ENCODE measurements around the gene ARID5B.

DNA sequence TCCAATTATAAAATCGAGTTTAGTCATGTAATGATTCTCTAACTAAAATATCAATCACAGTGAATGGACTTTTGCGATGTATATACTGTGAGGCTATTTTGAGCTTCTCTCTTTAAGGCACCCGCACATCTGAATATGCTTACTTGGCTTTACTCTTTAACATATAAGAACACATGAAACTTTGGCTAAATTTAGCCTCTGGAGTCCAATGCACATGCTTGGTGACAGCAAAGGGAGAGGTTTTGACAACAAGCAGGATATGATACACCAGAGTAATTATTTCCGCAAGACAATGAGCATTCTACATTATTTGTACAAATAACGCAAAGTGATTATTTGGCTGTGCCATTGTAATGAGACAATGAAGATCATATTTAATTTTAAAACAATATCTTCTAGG is 72.4 kb downstream of the ARID5B start:
- no peak for TF ChIP-seq CTCF (IDR thresholded peaks at IDR 0.05; ENCODE audit: borderline replicate concordance, extremely low read depth, low read length, poor library complexity, severe bottlenecking)
- TF ChIP-seq EZH2 (IDR thresholded peaks at IDR 0.05; ENCODE audit: borderline replicate concordance, low read depth, low read length, severe bottlenecking), result no peak
